Measurements from ENCODE around the gene PCIF1. TPM values are rescaled to one million over a fixed set of nuclear protein-coding genes. Genes with fewer than 3 reads are reported as not detected.

The PCIF1 gene
- total and polyA plus RNA-seq, 2 donors (not counting 3 experiments of a cell fraction or from before 2014, with no cell fraction given): 26.4 to 27.2 TPM

GRCh38 chr20:45919542-45920399, 14.7 kb upstream of the PCIF1 start:
- peak; percentile 94 for DNase-seq (ENCODE audit: low read depth, low spot score)
- no peak for TF ChIP-seq CTCF (IDR thresholded peaks at IDR 0.05; ENCODE audit: extremely low read depth in 1 of 2, insufficient read depth in 1 of 2, low read depth in 1 of 2, low read length in 2 of 2)
- TF ChIP-seq EZH2 (IDR thresholded peaks at IDR 0.05; ENCODE audit: borderline replicate concordance, low read depth, low read length, severe bottlenecking): no peak
- peak; percentile 61 for TF ChIP-seq POLR2AphosphoS5 (IDR thresholded peaks at IDR 0.05; ENCODE audit: insufficient read depth, low read depth, low read length)
- TF ChIP-seq MYC (IDR thresholded peaks at IDR 0.05; ENCODE audit: low read depth, low read length): no peak
- no peak for TF ChIP-seq FOS (IDR thresholded peaks at IDR 0.05; ENCODE audit: borderline replicate concordance, insufficient read depth, low read length)
- dilution Hi-C loops (cut with MboI; ENCODE audit: extremely low pct_ligation_motif_present, low sequenced_read_pairs) (no loop called here), intact Hi-C loops (cut with micrococcal nuclease) (loop anchor here (1.0 to 10.0 kb wide), 2 partner anchors 8 to 575 kb away; partner anchors contain the start of gene SDC4)
- H3K27me3 ChIP-seq (ENCODE audit: control insufficient read depth in 2 of 2, insufficient read depth in 2 of 2, low read length in 2 of 2): no peaks in the 10 kb centered on the region
- H3K36me3 ChIP-seq (ENCODE audit: control insufficient read depth in 2 of 2, extremely low read depth in 1 of 2, insufficient read depth in 2 of 2, low read length in 2 of 2): no peaks in the 10 kb centered on the region
- no peaks in the 10 kb centered on the region for H3K79me2 ChIP-seq (ENCODE audit: control insufficient read depth, insufficient read depth, low read length)
- H3K4me2 ChIP-seq (ENCODE audit: insufficient read depth, low read length): no peak overlapping the region
- CTCF ChIA-PET: interaction anchor here (0.8 to 2.8 kb wide), 9 partner anchors 8 to 96 kb away, joined by 3 to 19 read pairs (median 4); partner anchors contain the start of genes PCIF1 and ZSWIM1
- no peaks in the 10 kb centered on the region for H3K9me3 ChIP-seq (replicated peaks; ENCODE audit: control insufficient read depth, insufficient read depth, low read length)
- H3K4me1 ChIP-seq (ENCODE audit: control insufficient read depth, extremely low read depth, insufficient read depth, low read length): peaks cover 25% of the 10 kb centered on the region
- no peaks in the 10 kb centered on the region for H3K9me1 ChIP-seq (replicated peaks; ENCODE audit: control insufficient read depth, extremely low read depth, insufficient read depth, low read length)
- H3K27ac ChIP-seq (ENCODE audit: insufficient read depth, low read depth, low read length): peak overlapping the region; percentile 16
- H2AFZ ChIP-seq (ENCODE audit: low read depth, low read length): peak overlapping the region; percentile 28
- no TSS peak for BruUV-seq (replicated peaks)
- POLR2A ChIA-PET: interaction anchor here (0.6 to 2.5 kb wide), 3 partner anchors 15 to 1191 kb away, joined by 3 to 20 read pairs (median 8); partner anchors contain the start of gene PCIF1
- no peak overlapping the region for H3K4me3 ChIP-seq (replicated peaks in 1 of 3; ENCODE audit: insufficient read depth in 1 of 3, low read depth in 1 of 3, low read length in 3 of 3)
- peak; percentile 84 for FAIRE-seq
- H3K9ac ChIP-seq (replicated peaks; ENCODE audit: extremely low read depth, insufficient read depth, low read length): no peak overlapping the region
- H4K20me1 ChIP-seq (replicated peaks; ENCODE audit: control insufficient read depth, extremely low read depth, insufficient read depth, low read length): no peaks in the 10 kb centered on the region
